HepG2 (cell line): ENCODE results near the gene TTC28. TPM values are rescaled to one million over a fixed set of nuclear protein-coding genes. Genes with fewer than 3 reads are reported as not detected.
A peak's percentile ranks its signal among the peaks of the same experiment; 100 is the strongest.

Experiments
- ATAC-seq: fragments of 200-7000 bp; cut with Tn5 transposase; 3 replicates; pipeline ENCODE4 v1.9.1; 2020; ENCODE audit warnings: mild to moderate bottlenecking, moderate library complexity
- BruUV-seq: library from RNA; stranded (reverse); fragments of 400-500 nt; replicated peaks from 2 replicates; lab custom pipeline; 2021; lab: Mats Ljungman, UMichigan
- CTCF ChIA-PET: fragments of 300-600 bp; formaldehyde crosslinking; extraction: SDS; loops from one replicate; lab custom pipeline; 2021; ENCODE audit warnings: low total read pairs, inconsistent platforms, low intra/inter-chr PET ratio; lab: Yijun Ruan, JAX
- POLR2A ChIA-PET: fragments of 350-600 bp; sonication (Branson Sonifier 250); formaldehyde crosslinking; loops from one replicate; lab custom pipeline; 2020; ENCODE audit warnings: antibody characterized with exemption, inconsistent platforms; lab: Yijun Ruan, JAX
- DNase-seq: peaks from one replicate; pipeline ENCODE4 v3.0.0-alpha.2; 2015; ENCODE audit warnings: low spot score
- FAIRE-seq: peaks from 3 replicates; lab custom pipeline; 2011; peaks lifted over from hg19 to GRCh38; lab: Jason Lieb, UNC
- H2AFZ ChIP-seq: one replicate; pipeline ENCODE4 v1.6.1; 2011; ENCODE audit warnings: low read length, inconsistent platforms
- H3K27ac ChIP-seq: fragments of 300-600 bp; 3 replicates; pipeline ENCODE4 v1.8.0; 2011; ENCODE audit warnings: mixed run types, mild to moderate bottlenecking, mixed read lengths, low read length, inconsistent platforms; ENCODE audit not compliant: insufficient read depth; ENCODE audit errors: extremely low read length
- H3K27me3 ChIP-seq, 2 experiments: fragments of 200-600 bp in 1 of 2; 2 replicates in 1 of 2; 3 replicates in 1 of 2; pipeline versions ENCODE4 v1.6.0 to v1.8.0; 2011; ENCODE audit warnings: low read length in 2 of 2, mild to moderate bottlenecking in 2 of 2, moderate library complexity in 2 of 2, inconsistent platforms in 1 of 2; ENCODE audit not compliant: insufficient read depth in 2 of 2, control insufficient read depth in 1 of 2
- H3K36me3 ChIP-seq, 2 experiments: fragments of 200-600 bp in 1 of 2; replicated peaks in 1 of 2; 2 replicates in 1 of 2; 3 replicates in 1 of 2; pipeline versions ENCODE4 v1.5.1 to v1.8.0; 2011; ENCODE audit warnings: low read length in 2 of 2, inconsistent platforms in 1 of 2; ENCODE audit not compliant: insufficient read depth in 2 of 2, control insufficient read depth in 1 of 2
- H3K4me1 ChIP-seq: 2 replicates; pipeline ENCODE4 v1.5.1; 2012; ENCODE audit warnings: low read length, inconsistent platforms; ENCODE audit not compliant: insufficient read depth
- H3K4me2 ChIP-seq: 2 replicates; pipeline ENCODE4 v1.6.0; 2011; ENCODE audit warnings: low read depth, low read length, inconsistent platforms
- H3K4me3 ChIP-seq, 3 experiments: fragments of 200-600 bp in 1 of 3; sonication (generic), shearing (Covaris generic) in 1 of 3; replicated peaks in 1 of 3; 2 replicates each; pipeline ENCODE4 v1.5.1; 2011 to 2016; ENCODE audit warnings: low read length in 3 of 3, inconsistent platforms in 2 of 3, low read depth in 2 of 3, mild to moderate bottlenecking in 2 of 3, control low read depth in 1 of 3, mixed read lengths in 1 of 3; ENCODE audit not compliant: insufficient read depth in 1 of 3
- H3K79me2 ChIP-seq: one replicate; pipeline ENCODE4 v1.6.1; 2011; ENCODE audit warnings: low read length, inconsistent platforms; ENCODE audit not compliant: insufficient read depth
- H3K9ac ChIP-seq: 2 replicates; pipeline ENCODE4 v1.6.0; 2011; ENCODE audit warnings: mild to moderate bottlenecking, low read depth, low read length, inconsistent platforms; ENCODE audit not compliant: insufficient read depth
- H3K9me3 ChIP-seq: 2 replicates; pipeline ENCODE4 v1.5.1; 2012; ENCODE audit warnings: mild to moderate bottlenecking, low read length
- H4K20me1 ChIP-seq: 2 replicates; pipeline ENCODE4 v1.6.0; 2011; ENCODE audit warnings: inconsistent platforms, mild to moderate bottlenecking, low read length, moderate library complexity; ENCODE audit not compliant: insufficient read depth
- CSRNP2 ChIP-seq: sonication (generic); formaldehyde crosslinking; conservative IDR thresholded peaks from 2 replicates; pipeline ENCODE4 v1.8.0; 2022; ENCODE audit warnings: low read depth, missing genetic modification reagents
- DMTF1 ChIP-seq: sonication (generic); formaldehyde crosslinking; IDR thresholded peaks from 2 replicates; pipeline ENCODE4 v1.4.0; 2020; ENCODE audit warnings: mild to moderate bottlenecking, missing genetic modification reagents
- SOX13 ChIP-seq, 3 experiments: fragments of 450-650 bp in 1 of 3; sonication (generic) in 1 of 3; formaldehyde crosslinking in 1 of 3; IDR thresholded peaks in 2 of 3; conservative IDR thresholded peaks in 1 of 3; 2 replicates each; pipeline versions ENCODE4 v1.5.0 to v1.6.1; 2016 to 2020; ENCODE audit warnings: antibody characterized with exemption in 1 of 3, mild to moderate bottlenecking in 1 of 3, missing compliant biosample characterization in 1 of 3, missing genetic modification reagents in 1 of 3, moderate library complexity in 1 of 3
- ZNF451 ChIP-seq: sonication (generic); formaldehyde crosslinking; IDR thresholded peaks from 2 replicates; pipeline ENCODE4 v1.5.0; 2020; ENCODE audit warnings: mild to moderate bottlenecking, missing genetic modification reagents
- ZNF557 ChIP-seq: sonication (generic); formaldehyde crosslinking; IDR thresholded peaks from 2 replicates; pipeline ENCODE4 v1.4.0; 2020; ENCODE audit warnings: missing genetic modification reagents
- ZNF724P ChIP-seq: sonication (generic); formaldehyde crosslinking; IDR thresholded peaks from 2 replicates; pipeline ENCODE4 v1.8.0; 2022; ENCODE audit warnings: missing genetic modification reagents, borderline replicate concordance
- WGBS: methylation state at CpG from one replicate; pipeline ENCODE4 v1.1.6; 2017; ENCODE audit warnings: low lambda C conversion rate; 5-methylcytosine and 5-hydroxymethylcytosine counted together
- in situ Hi-C: cut with HindIII; loops from 2 replicates; pipeline ENCODE4 v1.10.0; 2017; ENCODE audit warnings: low pct_unique_long_range_greater_than_20kb; ENCODE audit not compliant: extremely low pct_ligation_motif_present
- intact Hi-C: fragments of 100-400 bp; cut with micrococcal nuclease; formaldehyde crosslinking; loops from one replicate; pipeline ENCODE4 v1.10.0; 2022; ENCODE audit not compliant: unreplicated experiment
- polyA plus RNA-seq, 8 experiments: library from polyadenylated mRNA; depleted of rRNA in 3 of 8; stranded (reverse) in 7 of 8; unstranded in 1 of 8; fragments of >200 nt; fragmentation: Illumina TruSeq in 4 of 8; extraction: Trizol in 4 of 8; gene quantifications; 2 replicates each; pipeline versions ENCODE4 v1.2.1 to v1.2.3, GENCODE V29; 2011 to 2016; ENCODE audit warnings: low read depth in 4 of 8, missing spikeins in 1 of 8, mixed read lengths in 1 of 8; ENCODE audit not compliant: insufficient read depth in 1 of 8
- total RNA-seq, 5 experiments: library from RNA; depleted of rRNA; stranded (reverse); fragments of >200 nt; fragmentation: Illumina TruSeq; extraction: Trizol; gene quantifications; 2 replicates each; pipeline ENCODE4 v1.2.3, GENCODE V29; 2016; ENCODE audit warnings: low read depth in 1 of 5
- TF ChIP-seq, protein P1 (sequence below): sonication (generic); formaldehyde crosslinking; conservative IDR thresholded peaks from 2 replicates; pipeline ENCODE4 v1.8.0; 2022; ENCODE audit warnings: mild to moderate bottlenecking, moderate library complexity, missing genetic modification reagents

The TTC28 gene
- total and polyA plus RNA-seq, 2 of the 13 experiments (the other 11 are each of a cell fraction or from before 2014, with no cell fraction given), result 4.2 to 13.1 TPM

GRCh38 chr22:28428271-28428670 is 251.4 kb downstream of the TTC28 start:
- Histone ChIP-seq H3K79me2 (no peaks in the 10 kb centered on the region), H3K9me3 (no peaks in the 10 kb centered on the region), H3K4me3 (no peak overlapping the region), H3K9ac (no peak overlapping the region), H3K4me1 (peaks cover 32% of the 10 kb centered on the region), H4K20me1 (peaks cover 40% of the 10 kb centered on the region), H3K27ac (no peak overlapping the region), H3K36me3 (no peaks in the 10 kb centered on the region), H3K4me2 (no peak overlapping the region), H2AFZ (no peak overlapping the region), H3K27me3 (no peaks in the 10 kb centered on the region)
- ChIA-PET CTCF (no interaction called here), POLR2A (no interaction called here)
- no peak for FAIRE-seq
- TF ChIP-seq DMTF1 (CRISPR knock-in tag) (no peak), ZNF557 (CRISPR knock-in tag) (no peak)
- no peak for DNase-seq
- WGBS, result 93% methylated on average over 1 of the region's 1 CpG
- no TSS peak for BruUV-seq
- no peak for ATAC-seq
- intact Hi-C loops (no loop called here), in situ Hi-C loops (no loop called here)

- Histone ChIP-seq H4K20me1 (peaks cover 38% of the 10 kb centered on the region), H3K36me3 (no peaks in the 10 kb centered on the region), H3K27ac (no peak overlapping the region), H3K4me1 (peaks cover 32% of the 10 kb centered on the region), H3K9me3 (no peaks in the 10 kb centered on the region), H2AFZ (no peak overlapping the region), H3K9ac (no peak overlapping the region), H3K4me3 (no peak overlapping the region), H3K4me2 (no peak overlapping the region), H3K27me3 (no peaks in the 10 kb centered on the region), H3K79me2 (no peaks in the 10 kb centered on the region)
- intact Hi-C loops (no loop called here), in situ Hi-C loops (no loop called here)
- POLR2A ChIA-PET, result no interaction called here
- BruUV-seq, result no TSS peak
- ATAC-seq (no peak), DNase-seq (peak; percentile 15), FAIRE-seq (no peak)
- CTCF ChIA-PET, result no interaction called here
- 37% methylated on average over 3 of the region's 3 CpGs for WGBS
- TF ChIP-seq, protein P1, sequence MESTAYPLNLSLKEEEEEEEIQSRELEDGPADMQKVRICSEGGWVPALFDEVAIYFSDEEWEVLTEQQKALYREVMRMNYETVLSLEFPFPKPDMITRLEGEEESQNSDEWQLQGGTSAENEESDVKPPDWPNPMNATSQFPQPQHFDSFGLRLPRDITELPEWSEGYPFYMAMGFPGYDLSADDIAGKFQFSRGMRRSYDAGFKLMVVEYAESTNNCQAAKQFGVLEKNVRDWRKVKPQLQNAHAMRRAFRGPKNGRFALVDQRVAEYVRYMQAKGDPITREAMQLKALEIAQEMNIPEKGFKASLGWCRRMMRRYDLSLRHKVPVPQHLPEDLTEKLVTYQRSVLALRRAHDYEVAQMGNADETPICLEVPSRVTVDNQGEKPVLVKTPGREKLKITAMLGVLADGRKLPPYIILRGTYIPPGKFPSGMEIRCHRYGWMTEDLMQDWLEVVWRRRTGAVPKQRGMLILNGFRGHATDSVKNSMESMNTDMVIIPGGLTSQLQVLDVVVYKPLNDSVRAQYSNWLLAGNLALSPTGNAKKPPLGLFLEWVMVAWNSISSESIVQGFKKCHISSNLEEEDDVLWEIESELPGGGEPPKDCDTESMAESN (CRISPR knock-in tag), result no peak
- TF ChIP-seq ZNF451, result no peak
- no peak for TF ChIP-seq CSRNP2 (CRISPR knock-in tag)
- no peak for TF ChIP-seq SOX13 (IDR thresholded peaks at IDR 0.05)
- TF ChIP-seq SOX13 (CRISPR knock-in tag; conservative IDR thresholded peaks at IDR 0.05 in 1 of 2, IDR thresholded peaks at IDR 0.05 in 1 of 2), result no peak
- no peak for TF ChIP-seq ZNF724P (CRISPR knock-in tag)
These were observed 253.1 kb downstream of the TTC28 start for GRCh38 chr22:28426346-28427132.
